ENCODE results near the gene WDR33. TPM values are rescaled to one million over a fixed set of nuclear protein-coding genes. Genes with fewer than 3 reads are reported as not detected.

WDR33 gene
- total RNA-seq, 1 donor from 2014 or later: 55.4 TPM

DNA sequence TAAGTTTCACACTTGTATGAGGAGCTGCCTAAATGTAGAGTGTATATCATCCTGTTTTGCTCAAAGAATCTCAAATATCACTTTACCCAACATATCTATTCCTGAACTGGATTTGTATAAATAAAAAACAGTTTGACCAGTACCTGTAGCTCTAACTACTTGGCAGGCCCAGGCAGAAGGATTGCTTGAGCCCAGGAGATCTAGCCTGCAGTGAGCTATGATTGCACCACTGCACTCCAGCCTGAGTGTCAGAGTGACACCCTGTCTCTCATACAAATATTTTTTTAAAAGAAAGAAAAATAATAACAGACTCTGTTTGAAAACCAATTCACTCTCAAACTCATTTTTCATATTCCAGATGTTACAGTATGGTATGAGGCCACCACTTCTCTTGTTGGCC lies 127.9 kb downstream of the WDR33 start:
- no peaks in the 10 kb centered on the region for H3K36me3 ChIP-seq
- no peak overlapping the region for H3K27ac ChIP-seq
- DNase-seq: no peak
- TF ChIP-seq, protein P1, sequence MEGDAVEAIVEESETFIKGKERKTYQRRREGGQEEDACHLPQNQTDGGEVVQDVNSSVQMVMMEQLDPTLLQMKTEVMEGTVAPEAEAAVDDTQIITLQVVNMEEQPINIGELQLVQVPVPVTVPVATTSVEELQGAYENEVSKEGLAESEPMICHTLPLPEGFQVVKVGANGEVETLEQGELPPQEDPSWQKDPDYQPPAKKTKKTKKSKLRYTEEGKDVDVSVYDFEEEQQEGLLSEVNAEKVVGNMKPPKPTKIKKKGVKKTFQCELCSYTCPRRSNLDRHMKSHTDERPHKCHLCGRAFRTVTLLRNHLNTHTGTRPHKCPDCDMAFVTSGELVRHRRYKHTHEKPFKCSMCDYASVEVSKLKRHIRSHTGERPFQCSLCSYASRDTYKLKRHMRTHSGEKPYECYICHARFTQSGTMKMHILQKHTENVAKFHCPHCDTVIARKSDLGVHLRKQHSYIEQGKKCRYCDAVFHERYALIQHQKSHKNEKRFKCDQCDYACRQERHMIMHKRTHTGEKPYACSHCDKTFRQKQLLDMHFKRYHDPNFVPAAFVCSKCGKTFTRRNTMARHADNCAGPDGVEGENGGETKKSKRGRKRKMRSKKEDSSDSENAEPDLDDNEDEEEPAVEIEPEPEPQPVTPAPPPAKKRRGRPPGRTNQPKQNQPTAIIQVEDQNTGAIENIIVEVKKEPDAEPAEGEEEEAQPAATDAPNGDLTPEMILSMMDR (IDR thresholded peaks at IDR 0.05): no peak
- peaks cover 20% of the 10 kb centered on the region for H3K4me1 ChIP-seq
- no peaks in the 10 kb centered on the region for H3K27me3 ChIP-seq (ENCODE audit: low read depth)
- no peak overlapping the region for H3K4me3 ChIP-seq
- intact Hi-C loops (cut with DNase I): no loop called here
- ATAC-seq: no peak
- no peaks in the 10 kb centered on the region for H3K9me3 ChIP-seq

DNA sequence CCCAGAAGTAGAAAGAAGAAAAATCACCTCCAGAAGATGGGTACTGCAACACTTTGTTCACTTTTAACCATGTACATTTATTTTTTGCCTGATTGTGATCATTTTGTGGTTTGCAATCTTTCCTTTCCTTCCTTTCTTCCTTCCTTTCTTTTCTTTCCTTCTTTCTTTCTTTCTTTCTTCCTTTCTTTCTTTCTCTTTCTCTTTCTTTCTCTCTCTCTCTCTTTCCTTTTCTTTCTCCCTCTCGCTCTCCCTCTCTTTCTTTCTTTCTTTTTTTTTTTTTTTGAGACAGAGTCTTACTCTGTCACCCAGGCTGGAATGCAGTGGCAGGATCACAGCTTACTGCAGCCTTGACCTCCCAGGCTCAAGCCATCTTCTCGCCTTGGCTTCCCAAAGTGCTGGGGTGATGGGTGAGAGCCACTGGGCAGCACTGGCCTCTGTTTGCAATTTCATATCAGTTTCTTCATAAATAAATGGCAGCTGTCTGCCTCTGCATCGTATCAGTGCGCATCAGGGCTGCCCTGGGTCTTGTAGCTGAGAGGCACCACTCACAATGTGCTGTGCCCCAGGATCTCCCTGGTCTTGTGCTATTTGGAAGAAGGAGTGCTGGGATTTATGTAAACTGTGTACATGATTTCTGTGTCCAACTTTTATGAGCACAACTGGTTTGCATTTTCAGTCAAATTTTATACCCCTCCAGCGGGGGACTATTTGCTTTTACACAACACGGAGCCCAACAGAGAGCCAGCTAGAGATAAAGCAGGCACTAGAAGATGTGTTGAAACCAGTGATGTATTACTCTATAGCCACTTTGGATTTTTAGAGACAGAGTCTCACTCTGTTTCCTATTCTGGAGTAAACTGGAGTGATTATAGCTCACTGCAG lies 128.8 kb downstream of the WDR33 start:
- Histone ChIP-seq H3K27me3 (ENCODE audit: low read depth) (no peaks in the 10 kb centered on the region), H3K9me3 (no peaks in the 10 kb centered on the region), H3K36me3 (no peaks in the 10 kb centered on the region), H3K4me3 (no peak overlapping the region), H3K4me1 (peaks cover 20% of the 10 kb centered on the region), H3K27ac (peak overlapping the region; percentile 36)
- intact Hi-C loops (cut with DNase I): no loop called here
- ATAC-seq: no peak
- no peak for DNase-seq
- TF ChIP-seq, protein P1 (IDR thresholded peaks at IDR 0.05): no peak

DNA sequence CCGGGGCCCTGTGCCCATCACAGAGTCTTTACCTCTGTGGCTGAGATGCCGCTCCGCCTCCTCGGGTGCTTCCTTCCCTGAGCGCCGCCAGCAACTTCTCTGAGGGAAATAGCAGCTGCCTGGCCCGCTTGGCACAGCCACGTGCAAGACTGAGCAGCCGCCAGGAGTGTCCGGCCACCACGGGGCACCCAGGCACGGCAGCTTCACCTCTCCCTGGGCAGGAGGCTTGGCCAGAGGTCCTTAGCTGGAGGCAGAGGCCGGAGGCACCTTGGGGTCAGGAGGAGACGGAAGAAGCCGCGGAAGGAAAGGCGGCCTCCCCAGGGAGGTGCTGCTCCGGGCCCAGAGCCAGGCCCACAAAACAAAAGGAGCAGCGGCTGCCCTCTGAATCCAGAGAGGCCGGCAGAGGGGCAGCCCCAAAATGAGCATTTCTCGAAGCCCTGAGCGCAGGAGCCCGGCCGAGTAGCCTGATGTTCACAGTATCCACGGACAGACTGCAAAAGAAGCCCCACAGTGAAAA lies 129.6 kb downstream of the WDR33 start:
- H3K9me3 ChIP-seq: no peaks in the 10 kb centered on the region
- no peaks in the 10 kb centered on the region for H3K36me3 ChIP-seq
- H3K4me3 ChIP-seq: peak overlapping the region; percentile 49
- intact Hi-C loops (cut with DNase I): no loop called here
- ATAC-seq: no peak
- TF ChIP-seq, protein P1 (IDR thresholded peaks at IDR 0.05): no peak
- H3K27me3 ChIP-seq (ENCODE audit: low read depth): no peaks in the 10 kb centered on the region
- H3K27ac ChIP-seq: peak overlapping the region; percentile 36
- DNase-seq: no peak
- peaks cover 27% of the 10 kb centered on the region for H3K4me1 ChIP-seq

DNA sequence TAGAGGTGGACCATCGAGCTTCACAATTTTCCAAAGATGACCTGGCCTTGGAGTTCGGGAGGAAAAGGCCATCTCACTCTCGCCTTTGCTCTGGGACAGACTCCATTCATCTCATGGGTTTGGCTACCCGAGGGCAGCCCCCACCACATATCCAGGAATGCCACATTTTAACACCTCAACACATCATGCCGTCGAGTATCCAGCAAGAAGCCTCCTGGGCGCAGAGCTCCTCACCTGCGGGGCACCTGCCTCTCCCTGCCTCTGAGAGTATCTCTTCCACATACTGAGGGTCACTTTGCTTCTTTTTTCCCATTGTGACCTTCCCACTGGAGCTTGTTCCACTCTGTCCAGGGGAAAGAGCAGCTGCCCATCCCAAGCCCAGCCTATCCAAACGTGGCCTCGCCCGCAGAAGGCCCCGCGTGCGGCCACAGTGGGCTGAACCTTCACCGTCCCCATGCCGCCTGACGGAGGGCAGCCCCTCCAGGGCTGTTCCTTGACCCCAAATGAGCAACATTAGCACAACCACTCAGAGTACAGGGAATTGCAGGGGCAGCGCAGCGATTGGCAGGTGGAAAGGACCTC lies 130.2 kb downstream of the WDR33 start:
- ATAC-seq: no peak
- TF ChIP-seq, protein P1 (IDR thresholded peaks at IDR 0.05): no peak
- intact Hi-C loops (cut with DNase I): no loop called here
- Histone ChIP-seq H3K27me3 (ENCODE audit: low read depth) (no peaks in the 10 kb centered on the region), H3K4me3 (peak overlapping the region; percentile 49), H3K36me3 (no peaks in the 10 kb centered on the region), H3K27ac (peak overlapping the region; percentile 36), H3K4me1 (peaks cover 29% of the 10 kb centered on the region), H3K9me3 (no peaks in the 10 kb centered on the region)
- DNase-seq: no peak

DNA sequence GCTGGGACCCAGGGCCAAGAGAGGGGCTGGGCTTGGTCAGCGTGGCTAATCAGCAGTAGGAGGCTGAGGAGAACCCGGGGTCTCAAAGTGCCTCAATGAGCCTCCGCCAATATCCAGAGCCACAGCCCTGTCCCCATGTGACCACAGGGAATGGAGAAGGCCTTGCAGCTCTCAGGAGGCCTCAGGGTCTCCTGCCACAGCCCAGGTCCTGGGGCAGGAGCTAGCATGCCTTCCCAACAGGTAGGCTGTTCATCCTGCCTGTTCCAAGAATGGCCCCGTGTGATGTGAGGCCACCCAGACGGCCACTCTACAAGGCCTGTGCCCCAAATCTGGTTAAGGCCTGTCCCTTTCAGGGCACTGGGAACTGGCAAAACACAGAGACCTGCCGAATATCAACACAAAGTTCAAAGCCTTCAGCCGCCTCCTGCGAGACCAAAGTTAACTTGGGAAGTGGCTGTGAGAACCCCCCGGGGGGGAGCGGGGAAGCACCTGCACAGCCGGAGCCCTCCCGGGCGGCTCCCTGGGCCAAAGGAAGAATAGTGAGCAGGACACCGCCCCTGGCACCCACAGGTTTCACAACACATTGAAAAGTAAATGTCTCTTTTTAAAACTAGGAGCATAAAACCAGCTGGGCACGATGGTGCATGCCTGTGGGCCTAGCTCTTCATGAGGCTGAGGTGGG lies 131.2 kb downstream of the WDR33 start:
- peak overlapping the region; percentile 49 for H3K4me3 ChIP-seq
- TF ChIP-seq, protein P1 (IDR thresholded peaks at IDR 0.05): no peak
- no peaks in the 10 kb centered on the region for H3K9me3 ChIP-seq

More for the DNA sequence above, 131.2 kb downstream of the WDR33 start:
- DNase-seq: no peak
- intact Hi-C loops (cut with DNase I): no loop called here
- Histone ChIP-seq H3K4me1 (peaks cover 29% of the 10 kb centered on the region), H3K36me3 (no peaks in the 10 kb centered on the region), H3K27me3 (ENCODE audit: low read depth) (no peaks in the 10 kb centered on the region), H3K27ac (no peak overlapping the region)
- no peak for ATAC-seq
